ENCODE measurements around the gene IL17C.

- TF ChIP-seq CTCF (IDR thresholded peaks at IDR 0.05) = no peak
- no peak for TF ChIP-seq POLR2A (IDR thresholded peaks at IDR 0.05)
Observed at GRCh38 chr16:88617268-88618031, 20.9 kb upstream of the IL17C start.
